ENCODE data around the gene FAM83B. TPM values are rescaled to one million over a fixed set of nuclear protein-coding genes. Genes with fewer than 3 reads are reported as not detected.
"Not testable (repeated sequence)": the region's sequence is repeated elsewhere in the genome, so short reads cannot be mapped to it uniquely, and the experiment has no call there.

FAM83B gene
- total and polyA plus RNA-seq, 2 experiments from 2014 or later = not detected

DNA sequence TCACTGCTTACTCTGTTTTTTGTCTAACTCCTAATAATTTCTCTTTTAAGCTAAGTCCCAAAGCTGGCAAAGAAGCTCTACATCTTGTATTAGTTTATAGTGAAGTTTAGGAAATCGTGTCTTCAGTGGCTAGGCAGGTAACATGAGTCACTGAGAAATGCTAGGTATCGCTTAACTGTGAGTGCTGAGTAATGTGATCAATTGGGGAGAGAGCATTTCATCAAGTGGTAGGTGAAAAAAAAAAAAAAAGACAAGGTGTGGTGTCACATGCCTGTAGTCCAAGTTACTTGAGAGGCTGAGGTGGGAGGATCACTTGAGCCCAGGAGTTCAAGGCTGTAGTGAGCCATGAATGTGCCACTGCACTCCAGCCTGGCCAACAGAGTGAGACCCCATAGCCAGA lies 125.3 kb downstream of the FAM83B start:
- H3K27ac ChIP-seq = no peak overlapping the region
- no peak overlapping the region for H2AFZ ChIP-seq
- H3K4me2 ChIP-seq (ENCODE audit: unreplicated experiment) = no peak overlapping the region
- no peaks in the 10 kb centered on the region for H3K79me2 ChIP-seq (ENCODE audit: insufficient read depth)
- in situ Hi-C loops (cut with MboI) = no loop called here
- H3K4me1 ChIP-seq (ENCODE audit: insufficient read depth) = no peaks in the 10 kb centered on the region
- WGBS, 2 experiments (ENCODE audit: low coverage in 1 of 2, low lambda C conversion rate in 2 of 2, missing lambda C conversion rate in 2 of 2) = 17 to 21% methylated on average over 2 of the region's 2 CpGs
- H3K9ac ChIP-seq = no peak overlapping the region
- H3K9me3 ChIP-seq (ENCODE audit: low read depth) = no peaks in the 10 kb centered on the region
- no peak for DNase-seq
- H3K9me2 ChIP-seq (ENCODE audit: insufficient read depth) = no peaks in the 10 kb centered on the region
- H3K27me3 ChIP-seq (replicated peaks; ENCODE audit: insufficient read depth) = no peaks in the 10 kb centered on the region
- H4K20me1 ChIP-seq (ENCODE audit: insufficient read depth) = no peaks in the 10 kb centered on the region
- H3K36me3 ChIP-seq (ENCODE audit: low read depth) = no peaks in the 10 kb centered on the region
- TF ChIP-seq EZH2phosphoT487 (IDR thresholded peaks at IDR 0.05; ENCODE audit: insufficient read depth, low read depth) = no peak
- no peak overlapping the region for H3K4me3 ChIP-seq
- no peaks in the 10 kb centered on the region for H3F3A ChIP-seq (ENCODE audit: insufficient read depth)

GRCh38 chr6:54979161-54979560 lies 132.6 kb downstream of the FAM83B start:
- H3K27ac ChIP-seq; H4K20me1 ChIP-seq (ENCODE audit: insufficient read depth); in situ Hi-C loops (cut with MboI); H3K9me3 ChIP-seq (ENCODE audit: low read depth); H3K79me2 ChIP-seq (ENCODE audit: insufficient read depth); H3F3A ChIP-seq (ENCODE audit: insufficient read depth); H3K4me3 ChIP-seq; DNase-seq; H3K27me3 ChIP-seq (replicated peaks; ENCODE audit: insufficient read depth); H3K9ac ChIP-seq; H3K9me2 ChIP-seq (ENCODE audit: insufficient read depth); H3K4me1 ChIP-seq (ENCODE audit: insufficient read depth); H2AFZ ChIP-seq; H3K36me3 ChIP-seq (ENCODE audit: low read depth); H3K4me2 ChIP-seq (ENCODE audit: unreplicated experiment): not testable (repeated sequence)
- WGBS, 2 experiments (ENCODE audit: low coverage in 1 of 2, low lambda C conversion rate in 2 of 2, missing lambda C conversion rate in 2 of 2) = 74 to 80% methylated on average over 1 to 21 of the region's 24 CpGs

- DNase-seq = peak; percentile 53
These were observed 134.1 kb downstream of the FAM83B start for GRCh38 chr6:54980511-54981275.

DNA sequence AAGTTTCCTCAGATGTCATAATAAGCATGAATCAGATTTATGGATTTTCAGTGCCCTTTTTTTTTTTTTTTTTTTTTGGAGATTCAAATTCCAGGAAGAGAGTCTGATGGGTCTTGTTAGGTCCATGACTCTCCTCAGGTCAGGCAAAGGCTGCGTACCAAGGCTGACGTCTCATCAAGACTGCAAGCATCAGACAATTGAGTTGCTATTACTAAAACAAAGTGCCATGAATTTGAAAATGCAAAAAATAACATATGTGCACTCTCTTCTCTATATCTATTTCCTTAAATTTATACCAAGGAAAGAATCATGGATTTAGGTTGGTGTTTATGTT lies 134.7 kb downstream of the FAM83B start:
- H3K9ac ChIP-seq = no peak overlapping the region
- H3F3A ChIP-seq (ENCODE audit: insufficient read depth) = no peaks in the 10 kb centered on the region
- WGBS, 2 experiments (ENCODE audit: low coverage in 1 of 2, low lambda C conversion rate in 2 of 2, missing lambda C conversion rate in 2 of 2) = 60 to 71% methylated on average over 2 of the region's 2 CpGs
- H4K20me1 ChIP-seq (ENCODE audit: insufficient read depth) = no peaks in the 10 kb centered on the region
- in situ Hi-C loops (cut with MboI) = no loop called here
- no peaks in the 10 kb centered on the region for H3K9me3 ChIP-seq (ENCODE audit: low read depth)
- H3K4me1 ChIP-seq (ENCODE audit: insufficient read depth) = 0 out of 2 replicates have a peak, but pooled peaks cover 4% of the 10 kb centered on the region
- H2AFZ ChIP-seq = no peak overlapping the region
- TF ChIP-seq EZH2 (IDR thresholded peaks at IDR 0.05; ENCODE audit: insufficient read depth, poor library complexity, severe bottlenecking) = no peak
- no peak for TF ChIP-seq EZH2phosphoT487 (IDR thresholded peaks at IDR 0.05; ENCODE audit: insufficient read depth, low read depth)
- peak overlapping the region; percentile 44 for H3K27ac ChIP-seq
- no peak for DNase-seq
- H3K9me2 ChIP-seq (ENCODE audit: insufficient read depth) = no peaks in the 10 kb centered on the region
- H3K4me2 ChIP-seq (ENCODE audit: unreplicated experiment) = no peak overlapping the region
- H3K4me3 ChIP-seq = no peak overlapping the region
- no peaks in the 10 kb centered on the region for H3K79me2 ChIP-seq (ENCODE audit: insufficient read depth)
- H3K27me3 ChIP-seq (replicated peaks; ENCODE audit: insufficient read depth) = no peaks in the 10 kb centered on the region
- no peaks in the 10 kb centered on the region for H3K36me3 ChIP-seq (ENCODE audit: low read depth)

More at GRCh38 chr6:54980511-54981275, 134.1 kb downstream of the FAM83B start:
- Histone ChIP-seq H3K36me3 (ENCODE audit: low read depth) (no peaks in the 10 kb centered on the region), H3K79me2 (ENCODE audit: insufficient read depth) (no peaks in the 10 kb centered on the region), H4K20me1 (ENCODE audit: insufficient read depth) (no peaks in the 10 kb centered on the region), H3K4me2 (ENCODE audit: unreplicated experiment) (no peak overlapping the region), H3K4me3 (no peak overlapping the region), H3K9me3 (ENCODE audit: low read depth) (no peaks in the 10 kb centered on the region), H3K4me1 (ENCODE audit: insufficient read depth) (0 out of 2 replicates have a peak, but pooled peaks cover 4% of the 10 kb centered on the region), H3K9me2 (ENCODE audit: insufficient read depth) (no peaks in the 10 kb centered on the region), H3F3A (ENCODE audit: insufficient read depth) (no peaks in the 10 kb centered on the region), H2AFZ (no peak overlapping the region), H3K27me3 (replicated peaks; ENCODE audit: insufficient read depth) (no peaks in the 10 kb centered on the region), H3K9ac (no peak overlapping the region), H3K27ac (peak overlapping the region; percentile 56)
- WGBS, 2 experiments (ENCODE audit: low coverage in 1 of 2, low lambda C conversion rate in 2 of 2, missing lambda C conversion rate in 2 of 2) = 53 to 55% methylated on average over 14 of the region's 14 CpGs
- in situ Hi-C loops (cut with MboI) = no loop called here
- TF ChIP-seq EZH2phosphoT487 (IDR thresholded peaks at IDR 0.05; ENCODE audit: insufficient read depth, low read depth) = no peak
- no peak for TF ChIP-seq EZH2 (IDR thresholded peaks at IDR 0.05; ENCODE audit: insufficient read depth, poor library complexity, severe bottlenecking)

DNA sequence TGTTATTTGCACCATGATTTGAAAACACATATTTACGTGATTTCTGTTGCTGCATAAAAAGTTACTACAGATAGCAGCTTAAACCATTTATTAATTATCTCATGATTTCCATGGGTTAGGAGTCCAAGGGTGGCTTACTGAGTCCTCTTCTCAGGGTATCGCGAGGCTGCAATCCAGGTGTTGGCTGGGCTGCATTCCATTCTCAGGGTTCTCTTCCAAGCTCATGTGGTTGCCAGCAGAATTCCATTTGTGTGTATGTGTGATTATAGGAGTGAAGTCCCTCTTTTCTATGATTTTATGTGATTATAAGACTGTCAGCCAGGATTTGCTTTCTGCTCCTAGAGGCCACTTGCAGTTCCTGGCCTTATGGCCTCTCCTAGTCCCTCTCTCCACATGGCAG lies 135.1 kb downstream of the FAM83B start:
- Histone ChIP-seq H2AFZ (no peak overlapping the region), H3K27me3 (replicated peaks; ENCODE audit: insufficient read depth) (no peaks in the 10 kb centered on the region), H3K4me1 (ENCODE audit: insufficient read depth) (0 out of 2 replicates have a peak, but pooled peaks cover 4% of the 10 kb centered on the region), H3K9me3 (ENCODE audit: low read depth) (no peaks in the 10 kb centered on the region), H3K27ac (peak overlapping the region; percentile 44), H3K4me2 (ENCODE audit: unreplicated experiment) (no peak overlapping the region), H3K79me2 (ENCODE audit: insufficient read depth) (no peaks in the 10 kb centered on the region), H3K36me3 (ENCODE audit: low read depth) (no peaks in the 10 kb centered on the region), H3K9ac (no peak overlapping the region), H4K20me1 (ENCODE audit: insufficient read depth) (no peaks in the 10 kb centered on the region), H3K4me3 (no peak overlapping the region), H3F3A (ENCODE audit: insufficient read depth) (no peaks in the 10 kb centered on the region), H3K9me2 (ENCODE audit: insufficient read depth) (no peaks in the 10 kb centered on the region)
- WGBS, 2 experiments (ENCODE audit: low coverage in 1 of 2, low lambda C conversion rate in 2 of 2, missing lambda C conversion rate in 2 of 2) = 11 to 12% methylated on average over 3 of the region's 3 CpGs
- in situ Hi-C loops (cut with MboI) = no loop called here
- DNase-seq = peak; percentile 14
- TF ChIP-seq EZH2phosphoT487 (IDR thresholded peaks at IDR 0.05; ENCODE audit: insufficient read depth, low read depth) = no peak
- TF ChIP-seq EZH2 (IDR thresholded peaks at IDR 0.05; ENCODE audit: insufficient read depth, poor library complexity, severe bottlenecking) = no peak
